Esophagus muscularis mucosa (tissue), 3 donors: ENCODE data around the gene SAMD3.

ENCODE experiments used
- POLR2A ChIP-seq: fragments of 450-650 bp; IDR thresholded peaks from one replicate; pipeline ENCODE4 v1.6.1; 2017; ENCODE audit warnings: antibody characterized with exemption, moderate library complexity, mild to moderate bottlenecking, low read depth
- POLR2AphosphoS5 ChIP-seq, 2 donors: sonication (generic); formaldehyde crosslinking; IDR thresholded peaks; one replicate each; pipeline ENCODE4 v1.6.1; 2017; ENCODE audit warnings: antibody characterized with exemption in 2 of 2
- TF ChIP-seq, protein P1 (sequence below), 3 experiments: fragments of 200-600 bp in 2 of 3; fragments of 450-650 bp in 1 of 3; sonication (generic) in 2 of 3; IDR thresholded peaks; one replicate each; pipeline ENCODE4 v1.5.1; 2017 to 2019; ENCODE audit warnings: antibody characterized with exemption in 3 of 3, mild to moderate bottlenecking in 2 of 3, moderate library complexity in 1 of 3

DNA sequence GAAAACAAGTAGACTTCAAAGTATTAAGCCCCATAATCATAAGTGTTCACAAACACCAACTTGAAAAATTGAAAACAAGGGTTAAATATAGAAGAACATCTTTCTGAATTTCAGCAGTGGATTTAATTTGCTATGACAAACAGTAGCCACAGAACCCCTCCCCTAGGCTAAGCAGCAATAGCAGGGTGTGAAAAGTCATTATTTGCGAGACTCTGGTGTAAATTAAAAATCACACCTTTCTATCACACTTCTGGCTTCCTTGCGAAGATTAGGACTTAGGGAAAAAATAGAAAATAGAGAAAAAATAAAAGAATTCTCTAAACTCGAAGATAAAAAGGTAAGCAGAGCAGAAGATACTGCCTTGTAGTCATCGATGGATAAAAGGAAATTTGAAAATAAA, 6.1 kb downstream of the SAMD3 start:
- TF ChIP-seq, protein P1, sequence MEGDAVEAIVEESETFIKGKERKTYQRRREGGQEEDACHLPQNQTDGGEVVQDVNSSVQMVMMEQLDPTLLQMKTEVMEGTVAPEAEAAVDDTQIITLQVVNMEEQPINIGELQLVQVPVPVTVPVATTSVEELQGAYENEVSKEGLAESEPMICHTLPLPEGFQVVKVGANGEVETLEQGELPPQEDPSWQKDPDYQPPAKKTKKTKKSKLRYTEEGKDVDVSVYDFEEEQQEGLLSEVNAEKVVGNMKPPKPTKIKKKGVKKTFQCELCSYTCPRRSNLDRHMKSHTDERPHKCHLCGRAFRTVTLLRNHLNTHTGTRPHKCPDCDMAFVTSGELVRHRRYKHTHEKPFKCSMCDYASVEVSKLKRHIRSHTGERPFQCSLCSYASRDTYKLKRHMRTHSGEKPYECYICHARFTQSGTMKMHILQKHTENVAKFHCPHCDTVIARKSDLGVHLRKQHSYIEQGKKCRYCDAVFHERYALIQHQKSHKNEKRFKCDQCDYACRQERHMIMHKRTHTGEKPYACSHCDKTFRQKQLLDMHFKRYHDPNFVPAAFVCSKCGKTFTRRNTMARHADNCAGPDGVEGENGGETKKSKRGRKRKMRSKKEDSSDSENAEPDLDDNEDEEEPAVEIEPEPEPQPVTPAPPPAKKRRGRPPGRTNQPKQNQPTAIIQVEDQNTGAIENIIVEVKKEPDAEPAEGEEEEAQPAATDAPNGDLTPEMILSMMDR (IDR thresholded peaks at IDR 0.05): no peak
- TF ChIP-seq POLR2AphosphoS5 (IDR thresholded peaks at IDR 0.05) (no peak), POLR2A (no peak)
